Suprapubic skin (tissue), 4 donors: Measurements from ENCODE around the gene KRT75. TPM values are rescaled to one million over a fixed set of nuclear protein-coding genes. Genes with fewer than 3 reads are reported as not detected.

ENCODE experiments used
- DNase-seq, 2 donors: peaks; one replicate each; pipeline ENCODE4 v3.0.0-alpha.2; 2019; ENCODE audit warnings: low spot score in 2 of 2
- H3K27ac ChIP-seq: fragments of 200-600 bp; sonication (generic); one replicate; pipeline ENCODE4 v1.5.1; 2019
- H3K27me3 ChIP-seq: fragments of 200-600 bp; sonication (generic); one replicate; pipeline ENCODE4 v1.5.1; 2019
- H3K36me3 ChIP-seq: fragments of 200-600 bp; sonication (generic); one replicate; pipeline ENCODE4 v1.5.1; 2019
- H3K4me1 ChIP-seq: fragments of 200-600 bp; sonication (generic); one replicate; pipeline ENCODE4 v1.5.1; 2019
- H3K4me3 ChIP-seq: fragments of 200-600 bp; sonication (generic); one replicate; pipeline ENCODE4 v1.5.1; 2019; ENCODE audit warnings: mild to moderate bottlenecking
- H3K9me3 ChIP-seq: fragments of 200-600 bp; sonication (generic); one replicate; pipeline ENCODE4 v1.5.1; 2019
- CTCF ChIP-seq, 2 donors: fragments of 200-600 bp in 1 of 2; fragments of 450-650 bp in 1 of 2; sonication (generic) in 1 of 2; IDR thresholded peaks; one replicate each; pipeline ENCODE4 v1.5.1; 2016 to 2019; ENCODE audit warnings: antibody characterized with exemption in 2 of 2, mild to moderate bottlenecking in 1 of 2, moderate library complexity in 1 of 2
- EP300 ChIP-seq: sonication (generic); formaldehyde crosslinking; IDR thresholded peaks from one replicate; pipeline ENCODE4 v1.6.1; 2017; ENCODE audit warnings: antibody characterized with exemption
- POLR2A ChIP-seq, 2 donors: fragments of 450-650 bp; IDR thresholded peaks; one replicate each; pipeline ENCODE4 v1.6.1; 2017; ENCODE audit warnings: antibody characterized with exemption in 2 of 2, mild to moderate bottlenecking in 2 of 2, moderate library complexity in 2 of 2
- POLR2AphosphoS5 ChIP-seq, 3 donors: sonication (generic); formaldehyde crosslinking; IDR thresholded peaks; one replicate each; pipeline ENCODE4 v1.6.1; 2017; ENCODE audit warnings: antibody characterized with exemption in 3 of 3
- WGBS: methylation state at CpG from one replicate; pipeline ENCODE4 v1.1.5; 2018; 5-methylcytosine and 5-hydroxymethylcytosine counted together
- total RNA-seq, 4 donors: library from RNA; depleted of rRNA; stranded (reverse); fragments of >200 nt; gene quantifications; one replicate each; pipeline ENCODE4 v1.1.0, GENCODE V29; 2016

Gene KRT75
- total RNA-seq, 4 donors from 2014 or later = 3.3 to 67.9 (median 21.2) TPM

- Histone ChIP-seq H3K36me3 (no peaks in the 10 kb centered on the region), H3K27ac (no peak overlapping the region), H3K4me1 (peaks cover 7% of the 10 kb centered on the region), H3K4me3 (no peak overlapping the region), H3K27me3 (peaks cover 19% of the 10 kb centered on the region), H3K9me3 (no peaks in the 10 kb centered on the region)
- 90% methylated on average over 4 of the region's 5 CpGs for WGBS
- TF ChIP-seq POLR2AphosphoS5 (IDR thresholded peaks at IDR 0.05) (no peak), EP300 (no peak), CTCF (IDR thresholded peaks at IDR 0.05) (no peak), POLR2A (IDR thresholded peaks at IDR 0.05) (no peak)
- DNase-seq = no peak
These were observed 8.7 kb downstream of the KRT75 start for GRCh38 chr12:52425466-52425865.

- Histone ChIP-seq H3K27me3 (peaks cover 10% of the 10 kb centered on the region), H3K27ac (no peak overlapping the region), H3K4me3 (no peak overlapping the region), H3K9me3 (no peaks in the 10 kb centered on the region), H3K36me3 (no peaks in the 10 kb centered on the region), H3K4me1 (peaks cover 7% of the 10 kb centered on the region)
- DNase-seq = no peak
- WGBS = 60% methylated on average over 11 of the region's 11 CpGs
- TF ChIP-seq POLR2A (IDR thresholded peaks at IDR 0.05) (no peak), EP300 (no peak), POLR2AphosphoS5 (IDR thresholded peaks at IDR 0.05) (no peak), CTCF (IDR thresholded peaks at IDR 0.05) (no peak)
These were observed 10.3 kb downstream of the KRT75 start for GRCh38 chr12:52423661-52424500.

- TF ChIP-seq POLR2A (IDR thresholded peaks at IDR 0.05) (no peak), CTCF (IDR thresholded peaks at IDR 0.05) (no peak), POLR2AphosphoS5 (IDR thresholded peaks at IDR 0.05) (no peak), EP300 (no peak)
- Histone ChIP-seq H3K4me1 (peaks cover 7% of the 10 kb centered on the region), H3K36me3 (no peaks in the 10 kb centered on the region), H3K27me3 (peaks cover 5% of the 10 kb centered on the region), H3K9me3 (no peaks in the 10 kb centered on the region), H3K4me3 (no peak overlapping the region), H3K27ac (no peak overlapping the region)
- 79% methylated on average over 6 of the region's 6 CpGs for WGBS
- DNase-seq = no peak
These were observed 11.1 kb downstream of the KRT75 start for GRCh38 chr12:52423035-52423434.

GRCh38 chr12:52419656-52420055, 14.5 kb downstream of the KRT75 start:
- no peak overlapping the region for H3K4me3 ChIP-seq
- no peak overlapping the region for H3K27ac ChIP-seq
- TF ChIP-seq CTCF (IDR thresholded peaks at IDR 0.05) (no peak), POLR2A (IDR thresholded peaks at IDR 0.05) (no peak), POLR2AphosphoS5 (IDR thresholded peaks at IDR 0.05) (no peak), EP300 (no peak)
- H3K27me3 ChIP-seq = peaks cover 5% of the 10 kb centered on the region
- no peak for DNase-seq
- no peaks in the 10 kb centered on the region for H3K36me3 ChIP-seq
- 45% methylated on average over 1 of the region's 1 CpG for WGBS
- no peaks in the 10 kb centered on the region for H3K9me3 ChIP-seq
- H3K4me1 ChIP-seq = peaks cover 26% of the 10 kb centered on the region

- WGBS = 90% methylated on average over 2 of the region's 4 CpGs
- H3K36me3 ChIP-seq = no peaks in the 10 kb centered on the region
- TF ChIP-seq POLR2A (IDR thresholded peaks at IDR 0.05) = no peak
- no peak for TF ChIP-seq CTCF (IDR thresholded peaks at IDR 0.05)
- TF ChIP-seq EP300 = no peak
- TF ChIP-seq POLR2AphosphoS5 (IDR thresholded peaks at IDR 0.05) = no peak
- H3K4me1 ChIP-seq = peaks cover 23% of the 10 kb centered on the region
- H3K9me3 ChIP-seq = no peaks in the 10 kb centered on the region
- peaks cover 5% of the 10 kb centered on the region for H3K27me3 ChIP-seq
- no peak overlapping the region for H3K27ac ChIP-seq
- no peak for DNase-seq
- no peak overlapping the region for H3K4me3 ChIP-seq
These were observed 15.5 kb downstream of the KRT75 start for GRCh38 chr12:52418576-52419110.
